HepG2 (cell line): Measurements from ENCODE around the gene SLC13A3. TPM values are rescaled to one million over a fixed set of nuclear protein-coding genes. Genes with fewer than 3 reads are reported as not detected.

Experiments
- CAMTA2 ChIP-seq: sonication (generic); formaldehyde crosslinking; IDR thresholded peaks from 2 replicates; pipeline ENCODE4 v1.4.0; 2020; ENCODE audit warnings: mild to moderate bottlenecking, missing genetic modification reagents, borderline replicate concordance
- DNMT3B ChIP-seq: conservative IDR thresholded peaks from 2 replicates; pipeline ENCODE4 v1.6.1; 2016; ENCODE audit warnings: missing biosample characterization, control low read depth
- FLYWCH1 ChIP-seq: sonication (generic); formaldehyde crosslinking; IDR thresholded peaks from 2 replicates; pipeline ENCODE4 v1.8.1; 2023; ENCODE audit warnings: mild to moderate bottlenecking, missing genetic modification reagents
- HDAC2 ChIP-seq: sonication (generic); formaldehyde crosslinking; IDR thresholded peaks from 2 replicates; pipeline ENCODE4 v1.4.0; 2020; ENCODE audit warnings: missing genetic modification reagents
- KDM1A ChIP-seq: IDR thresholded peaks from 2 replicates; pipeline ENCODE4 v1.6.1; 2016; ENCODE audit warnings: missing compliant biosample characterization
- KLF13 ChIP-seq: sonication (generic); formaldehyde crosslinking; IDR thresholded peaks from 2 replicates; pipeline ENCODE4 v1.4.0; 2020; ENCODE audit warnings: mild to moderate bottlenecking, missing genetic modification reagents
- MED1 ChIP-seq: sonication (generic); formaldehyde crosslinking; IDR thresholded peaks from 2 replicates; pipeline ENCODE4 v1.4.0; 2020; ENCODE audit warnings: missing genetic modification reagents
- NCOA5 ChIP-seq: sonication (generic); formaldehyde crosslinking; IDR thresholded peaks from 2 replicates; pipeline ENCODE4 v1.4.0; 2020; ENCODE audit warnings: missing genetic modification reagents
- NFAT5 ChIP-seq: sonication (generic); formaldehyde crosslinking; IDR thresholded peaks from 2 replicates; pipeline ENCODE4 v1.4.0; 2020; ENCODE audit warnings: missing genetic modification reagents
- NPAS2 ChIP-seq: sonication (generic); formaldehyde crosslinking; IDR thresholded peaks from 2 replicates; pipeline ENCODE4 v1.8.0; 2022; ENCODE audit warnings: mild to moderate bottlenecking, missing genetic modification reagents, borderline replicate concordance
- ONECUT2 ChIP-seq: sonication (generic); formaldehyde crosslinking; IDR thresholded peaks from 2 replicates; pipeline ENCODE4 v1.4.0; 2020; ENCODE audit warnings: missing genetic modification reagents
- POGZ ChIP-seq: sonication (generic); formaldehyde crosslinking; IDR thresholded peaks from 2 replicates; pipeline ENCODE4 v1.4.0; 2020; ENCODE audit warnings: mild to moderate bottlenecking, missing genetic modification reagents
- REPIN1 ChIP-seq: sonication (generic); formaldehyde crosslinking; IDR thresholded peaks from 2 replicates; pipeline ENCODE4 v1.8.0; 2022; ENCODE audit warnings: missing genetic modification reagents, low read depth, mild to moderate bottlenecking, borderline replicate concordance
- SALL2 ChIP-seq: sonication (generic); formaldehyde crosslinking; IDR thresholded peaks from 2 replicates; pipeline ENCODE4 v1.8.1; 2023; ENCODE audit warnings: mild to moderate bottlenecking, missing genetic modification reagents, inconsistent platforms
- SNAPC5 ChIP-seq: sonication (generic); formaldehyde crosslinking; IDR thresholded peaks from 2 replicates; pipeline ENCODE4 v1.8.1; 2023; ENCODE audit warnings: mild to moderate bottlenecking, missing genetic modification reagents, borderline replicate concordance
- SP140L ChIP-seq: sonication (generic); formaldehyde crosslinking; IDR thresholded peaks from 2 replicates; pipeline ENCODE4 v1.4.0; 2020; ENCODE audit warnings: missing genetic modification reagents, borderline replicate concordance
- SP4 ChIP-seq: sonication (generic); formaldehyde crosslinking; IDR thresholded peaks from 2 replicates; pipeline ENCODE4 v1.8.1; 2023; ENCODE audit warnings: mild to moderate bottlenecking, missing genetic modification reagents
- THAP8 ChIP-seq: sonication (generic); formaldehyde crosslinking; IDR thresholded peaks from 2 replicates; pipeline ENCODE4 v1.5.1; 2020; ENCODE audit warnings: missing genetic modification reagents, mild to moderate bottlenecking, borderline replicate concordance
- ZBTB26 ChIP-seq: IDR thresholded peaks from 2 replicates; pipeline ENCODE4 v1.6.1; 2016; ENCODE audit warnings: missing compliant biosample characterization, missing genetic modification reagents, borderline replicate concordance
- ZNF44 ChIP-seq: sonication (generic); formaldehyde crosslinking; IDR thresholded peaks from 2 replicates; pipeline ENCODE4 v1.5.1; 2020; ENCODE audit warnings: mild to moderate bottlenecking, missing genetic modification reagents
- ZNF563 ChIP-seq: sonication (generic); formaldehyde crosslinking; IDR thresholded peaks from 2 replicates; pipeline ENCODE4 v1.8.0; 2022; ENCODE audit warnings: mild to moderate bottlenecking, moderate library complexity, missing genetic modification reagents
- ZNF577 ChIP-seq: sonication (generic); formaldehyde crosslinking; IDR thresholded peaks from 2 replicates; pipeline ENCODE4 v1.4.0; 2020; ENCODE audit warnings: mild to moderate bottlenecking, low read depth, missing genetic modification reagents, borderline replicate concordance
- ZNF878 ChIP-seq: sonication (generic); formaldehyde crosslinking; IDR thresholded peaks from 2 replicates; pipeline ENCODE4 v1.8.1; 2023; ENCODE audit warnings: mild to moderate bottlenecking, missing genetic modification reagents, moderate library complexity
- ZSCAN9 ChIP-seq: IDR thresholded peaks from 2 replicates; pipeline ENCODE4 v1.6.1; 2016; ENCODE audit warnings: borderline replicate concordance
- polyA plus RNA-seq, 8 experiments: library from polyadenylated mRNA; depleted of rRNA in 3 of 8; stranded (reverse) in 7 of 8; unstranded in 1 of 8; fragments of >200 nt; fragmentation: Illumina TruSeq in 4 of 8; extraction: Trizol in 4 of 8; gene quantifications; 2 replicates each; pipeline versions ENCODE4 v1.2.1 to v1.2.3, GENCODE V29; 2011 to 2016; ENCODE audit warnings: low read depth in 4 of 8, missing spikeins in 1 of 8, mixed read lengths in 1 of 8; ENCODE audit not compliant: insufficient read depth in 1 of 8
- total RNA-seq, 5 experiments: library from RNA; depleted of rRNA; stranded (reverse); fragments of >200 nt; fragmentation: Illumina TruSeq; extraction: Trizol; gene quantifications; 2 replicates each; pipeline ENCODE4 v1.2.3, GENCODE V29; 2016; ENCODE audit warnings: low read depth in 1 of 5

The SLC13A3 gene
- total and polyA plus RNA-seq, 2 of the 13 experiments (the other 11 are each of a cell fraction or from before 2014, with no cell fraction given), result 66.5 to 76.0 TPM

- TF ChIP-seq CAMTA2 (CRISPR knock-in tag) (no peak), NCOA5 (CRISPR knock-in tag) (no peak), THAP8 (CRISPR knock-in tag) (no peak), ONECUT2 (CRISPR knock-in tag) (no peak; the same call in 1 of the 2 replicates), DNMT3B (no peak), ZNF878 (peak; percentile 81; the same call in 1 of the 2 replicates), KLF13 (CRISPR knock-in tag) (no peak), SP140L (peak; percentile 74; the same call in 1 of the 2 replicates), ZBTB26 (peak; percentile 71; the same call in 1 of the 2 replicates), KDM1A (CRISPR knock-in tag) (no peak), NPAS2 (CRISPR knock-in tag) (no peak), MED1 (CRISPR knock-in tag) (peak; percentile 93), ZNF563 (CRISPR knock-in tag) (no peak), ZNF577 (CRISPR knock-in tag) (no peak), HDAC2 (CRISPR knock-in tag) (peak; percentile 96), SALL2 (CRISPR knock-in tag) (no peak), REPIN1 (CRISPR knock-in tag) (0 out of 2 replicates have a peak, but pooled peaks have one; percentile 78), SP4 (CRISPR knock-in tag) (peak; percentile 40; the same call in 1 of the 2 replicates), FLYWCH1 (CRISPR knock-in tag) (no peak), POGZ (peak; percentile 94), NFAT5 (CRISPR knock-in tag) (no peak), SNAPC5 (no peak), ZNF44 (peak; percentile 22; the same call in 1 of the 2 replicates), ZSCAN9 (CRISPR knock-in tag) (peak; percentile 91)
These were observed 43.9 kb downstream of the SLC13A3 start (continued) for GRCh38 chr20:46607191-46607848.
